Suprapubic skin (tissue), 4 donors: ENCODE results near the gene AATF. TPM values are rescaled to one million over a fixed set of nuclear protein-coding genes. Genes with fewer than 3 reads are reported as not detected.

ENCODE experiments used
- DNase-seq, 2 donors: peaks; one replicate each; pipeline ENCODE4 v3.0.0-alpha.2; 2019; ENCODE audit warnings: low spot score in 2 of 2
- H3K27ac ChIP-seq: fragments of 200-600 bp; sonication (generic); one replicate; pipeline ENCODE4 v1.5.1; 2019
- H3K27me3 ChIP-seq: fragments of 200-600 bp; sonication (generic); one replicate; pipeline ENCODE4 v1.5.1; 2019
- H3K36me3 ChIP-seq: fragments of 200-600 bp; sonication (generic); one replicate; pipeline ENCODE4 v1.5.1; 2019
- H3K4me1 ChIP-seq: fragments of 200-600 bp; sonication (generic); one replicate; pipeline ENCODE4 v1.5.1; 2019
- H3K4me3 ChIP-seq: fragments of 200-600 bp; sonication (generic); one replicate; pipeline ENCODE4 v1.5.1; 2019; ENCODE audit warnings: mild to moderate bottlenecking
- H3K9me3 ChIP-seq: fragments of 200-600 bp; sonication (generic); one replicate; pipeline ENCODE4 v1.5.1; 2019
- CTCF ChIP-seq, 2 donors: fragments of 200-600 bp in 1 of 2; fragments of 450-650 bp in 1 of 2; sonication (generic) in 1 of 2; IDR thresholded peaks; one replicate each; pipeline ENCODE4 v1.5.1; 2016 to 2019; ENCODE audit warnings: antibody characterized with exemption in 2 of 2, mild to moderate bottlenecking in 1 of 2, moderate library complexity in 1 of 2
- EP300 ChIP-seq: sonication (generic); formaldehyde crosslinking; IDR thresholded peaks from one replicate; pipeline ENCODE4 v1.6.1; 2017; ENCODE audit warnings: antibody characterized with exemption
- POLR2A ChIP-seq, 2 donors: fragments of 450-650 bp; IDR thresholded peaks; one replicate each; pipeline ENCODE4 v1.6.1; 2017; ENCODE audit warnings: antibody characterized with exemption in 2 of 2, mild to moderate bottlenecking in 2 of 2, moderate library complexity in 2 of 2
- POLR2AphosphoS5 ChIP-seq, 3 donors: sonication (generic); formaldehyde crosslinking; IDR thresholded peaks; one replicate each; pipeline ENCODE4 v1.6.1; 2017; ENCODE audit warnings: antibody characterized with exemption in 3 of 3
- WGBS: methylation state at CpG from one replicate; pipeline ENCODE4 v1.1.5; 2018; 5-methylcytosine and 5-hydroxymethylcytosine counted together
- total RNA-seq, 4 donors: library from RNA; depleted of rRNA; stranded (reverse); fragments of >200 nt; gene quantifications; one replicate each; pipeline ENCODE4 v1.1.0, GENCODE V29; 2016

AATF gene
- total RNA-seq, 4 donors from 2014 or later, result 32.5 to 38.2 (median 36.0) TPM

DNA sequence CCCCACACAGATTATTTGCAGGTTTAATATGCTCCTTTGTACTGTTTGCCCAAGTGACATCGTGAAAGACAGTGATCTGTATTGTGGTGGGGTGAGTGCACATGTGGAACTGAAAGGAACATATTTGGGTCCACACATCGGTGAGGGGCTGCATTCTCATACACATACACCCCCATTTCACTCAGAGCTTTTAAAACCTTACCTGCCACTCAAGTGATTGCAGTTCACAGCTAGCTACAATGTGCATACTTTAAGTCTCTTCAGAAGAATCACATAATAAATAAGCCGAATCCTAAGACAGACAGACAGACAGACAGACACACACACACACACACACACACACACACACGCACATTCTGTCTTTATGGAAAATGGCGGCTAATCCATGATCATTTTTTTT lies 102.6 kb downstream of the AATF start:
- TF ChIP-seq POLR2AphosphoS5 (IDR thresholded peaks at IDR 0.05), result no peak
- no peak for TF ChIP-seq EP300
- no peak for TF ChIP-seq CTCF (IDR thresholded peaks at IDR 0.05)
- no peak for TF ChIP-seq POLR2A (IDR thresholded peaks at IDR 0.05)
- no peak overlapping the region for H3K27ac ChIP-seq
- 95% methylated on average over 5 of the region's 5 CpGs for WGBS
- H3K4me1 ChIP-seq, result peaks cover 3% of the 10 kb centered on the region
- no peak overlapping the region for H3K4me3 ChIP-seq
- H3K27me3 ChIP-seq, result no peaks in the 10 kb centered on the region
- no peak for DNase-seq
- H3K9me3 ChIP-seq, result no peaks in the 10 kb centered on the region
- peaks cover 15% of the 10 kb centered on the region for H3K36me3 ChIP-seq

GRCh38 chr17:37051833-37052232 lies 103.1 kb downstream of the AATF start:
- Histone ChIP-seq H3K36me3 (peaks cover 19% of the 10 kb centered on the region), H3K4me3 (no peak overlapping the region), H3K27ac (no peak overlapping the region), H3K9me3 (no peaks in the 10 kb centered on the region), H3K4me1 (peaks cover 3% of the 10 kb centered on the region), H3K27me3 (no peaks in the 10 kb centered on the region)
- TF ChIP-seq EP300 (no peak), POLR2A (IDR thresholded peaks at IDR 0.05) (no peak), POLR2AphosphoS5 (IDR thresholded peaks at IDR 0.05) (no peak), CTCF (IDR thresholded peaks at IDR 0.05) (no peak)
- 95% methylated on average over 3 of the region's 3 CpGs for WGBS
- no peak for DNase-seq

DNA sequence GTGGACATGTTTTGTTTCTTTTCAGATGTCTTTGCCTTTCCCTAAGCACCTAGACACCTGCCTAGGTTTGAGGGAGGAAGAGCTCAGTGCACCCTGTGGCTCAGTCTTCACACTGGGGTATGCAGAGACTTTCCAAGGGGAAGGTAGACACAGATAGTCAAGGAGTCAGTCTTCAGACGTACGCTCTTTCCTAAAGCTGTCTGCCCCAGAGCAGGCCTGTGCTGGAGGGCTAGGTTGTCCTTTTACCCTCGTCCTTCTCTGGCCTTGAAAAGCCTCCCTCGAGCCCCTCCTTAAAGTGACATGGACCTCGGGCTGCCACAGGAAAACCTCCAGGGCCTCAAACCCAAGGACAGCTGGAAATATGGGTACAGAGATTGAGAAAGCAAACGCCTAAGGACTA lies 103.7 kb downstream of the AATF start:
- peaks cover 23% of the 10 kb centered on the region for H3K36me3 ChIP-seq
- H3K27ac ChIP-seq, result no peak overlapping the region
- no peaks in the 10 kb centered on the region for H3K9me3 ChIP-seq
- peaks cover 1% of the 10 kb centered on the region for H3K4me1 ChIP-seq
- TF ChIP-seq EP300 (no peak), CTCF (IDR thresholded peaks at IDR 0.05) (no peak)
- no peak overlapping the region for H3K4me3 ChIP-seq
- no peak for DNase-seq
- H3K27me3 ChIP-seq, result no peaks in the 10 kb centered on the region
- WGBS, result 90% methylated on average over 6 of the region's 6 CpGs

DNA sequence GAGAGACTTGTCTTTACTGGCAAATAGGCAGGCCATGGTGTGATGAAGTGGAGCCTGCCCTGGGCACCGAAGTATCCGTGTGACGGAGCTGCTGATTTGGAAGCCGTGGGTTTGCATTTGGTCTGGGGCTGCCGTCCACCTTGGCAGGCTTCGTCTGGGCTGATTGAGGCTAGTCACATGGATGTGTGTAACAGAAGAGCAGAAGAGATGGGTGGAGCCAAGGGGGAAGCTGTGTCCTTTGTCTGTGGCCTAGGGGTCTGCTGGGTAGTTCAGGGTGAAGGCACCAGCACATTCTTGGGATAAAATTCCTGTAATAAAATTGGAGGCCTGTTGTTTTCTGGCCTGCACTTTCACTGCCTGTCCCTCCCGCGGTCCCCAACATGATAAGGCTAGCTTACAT lies 106.1 kb downstream of the AATF start:
- H3K27ac ChIP-seq, result no peak overlapping the region
- TF ChIP-seq EP300, result no peak
- TF ChIP-seq POLR2AphosphoS5 (IDR thresholded peaks at IDR 0.05), result no peak
- TF ChIP-seq CTCF (IDR thresholded peaks at IDR 0.05), result no peak
- no peak for TF ChIP-seq POLR2A (IDR thresholded peaks at IDR 0.05)
- WGBS, result 86% methylated on average over 8 of the region's 8 CpGs

GRCh38 chr17:37056622-37057021 lies 107.9 kb downstream of the AATF start:
- H3K27ac ChIP-seq, result no peak overlapping the region
- H3K4me3 ChIP-seq, result no peak overlapping the region
- no peaks in the 10 kb centered on the region for H3K27me3 ChIP-seq
- no peaks in the 10 kb centered on the region for H3K9me3 ChIP-seq
- TF ChIP-seq CTCF (IDR thresholded peaks at IDR 0.05) (no peak), POLR2A (IDR thresholded peaks at IDR 0.05) (no peak), EP300 (no peak), POLR2AphosphoS5 (IDR thresholded peaks at IDR 0.05) (no peak)
- H3K36me3 ChIP-seq, result peaks cover 21% of the 10 kb centered on the region
- no peak for DNase-seq
- H3K4me1 ChIP-seq, result no peaks in the 10 kb centered on the region
- 97% methylated on average over 18 of the region's 18 CpGs for WGBS

More for the DNA sequence above, 106.1 kb downstream of the AATF start:
- H3K9me3 ChIP-seq, result no peaks in the 10 kb centered on the region
- H3K4me1 ChIP-seq, result no peaks in the 10 kb centered on the region
- no peaks in the 10 kb centered on the region for H3K27me3 ChIP-seq
- H3K36me3 ChIP-seq, result peaks cover 26% of the 10 kb centered on the region
- DNase-seq, result no peak
- no peak overlapping the region for H3K4me3 ChIP-seq
